Measurements from ENCODE around the gene HTR4.

The HTR4 gene

DNA sequence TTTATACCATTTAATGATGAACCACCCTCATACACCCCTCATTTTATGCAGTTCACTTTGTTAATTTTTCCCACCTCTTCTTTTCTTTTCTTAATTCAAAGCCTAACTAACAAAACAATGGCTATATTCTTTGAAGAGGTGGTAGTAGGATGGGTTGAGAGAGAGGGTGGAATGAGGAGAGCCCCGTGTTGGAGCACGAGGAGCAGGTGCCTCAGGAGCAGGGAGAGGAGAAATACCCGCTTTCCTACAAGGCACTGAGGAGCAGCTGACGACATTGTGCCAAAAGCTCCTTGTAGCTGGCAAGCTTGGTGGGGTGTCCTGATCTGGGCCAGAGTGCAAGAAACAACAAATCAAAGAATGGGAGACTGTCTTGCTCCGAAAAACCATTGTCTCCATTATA, 129.6 kb downstream of the HTR4 start:
- DNase-seq = no peak

DNA sequence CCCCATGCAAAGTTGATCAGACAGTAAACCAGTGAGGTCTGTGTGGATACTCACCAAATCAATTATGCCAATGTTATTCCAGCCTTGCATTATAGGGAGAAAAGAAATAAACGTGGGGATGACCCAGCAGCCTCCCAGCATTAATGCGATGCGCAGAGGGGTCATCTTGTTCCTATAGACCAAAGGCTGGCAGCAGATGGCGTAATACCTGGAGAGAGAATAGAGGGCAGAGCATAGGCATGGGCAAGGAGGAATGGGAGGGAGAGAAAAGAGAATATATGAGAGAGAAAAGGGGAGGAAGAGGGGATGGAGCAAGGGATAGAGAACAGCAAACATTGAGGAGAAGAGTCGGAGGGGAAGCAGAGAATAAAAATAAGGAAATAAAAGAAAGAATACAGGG, 131.2 kb downstream of the HTR4 start:
- no peak for DNase-seq

- DNase-seq = no peak
Observed at GRCh38 chr5:148515460-148515859, 138.9 kb downstream of the HTR4 start.

DNA sequence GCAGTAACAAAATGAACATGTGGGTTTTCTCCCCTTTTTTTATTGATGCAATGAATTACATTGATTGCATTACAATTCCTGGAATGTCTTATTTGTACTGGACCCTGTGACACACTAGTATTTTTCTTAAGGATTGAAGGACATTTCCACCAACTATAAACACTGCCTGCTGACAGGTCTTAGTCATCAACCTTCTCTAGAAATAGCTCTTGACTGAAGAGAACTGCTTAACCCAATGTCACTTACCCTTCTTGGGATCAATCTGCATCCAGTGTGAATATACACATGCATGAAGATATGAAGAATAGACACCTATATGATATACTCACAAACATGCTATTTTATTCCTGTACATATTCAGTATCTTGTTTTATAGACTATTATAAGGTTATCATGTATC, 140.0 kb downstream of the HTR4 start:
- no peak for DNase-seq

DNA sequence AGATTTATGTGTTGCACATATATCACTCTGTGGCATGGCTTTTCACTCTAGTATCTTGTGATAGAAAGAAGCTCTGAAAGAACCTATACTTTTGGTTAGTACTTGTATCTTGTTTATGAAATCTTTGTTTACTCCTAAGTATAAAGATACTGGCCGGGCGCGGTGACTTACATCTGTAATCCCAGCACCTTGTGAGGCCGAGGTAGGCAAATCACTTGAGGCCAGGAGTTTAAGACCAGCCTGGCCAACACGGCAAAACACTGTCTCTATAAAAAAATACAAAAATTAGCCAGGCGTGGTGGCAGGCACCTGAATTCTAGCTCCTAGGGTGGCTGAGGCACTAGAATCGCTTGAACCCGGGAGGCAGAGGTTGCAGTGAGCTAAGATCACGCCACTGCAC, 141.8 kb downstream of the HTR4 start:
- DNase-seq = no peak

- no peak for DNase-seq
Observed at GRCh38 chr5:148511810-148512347, 142.4 kb downstream of the HTR4 start.

- no peak for DNase-seq
Observed at GRCh38 chr5:148509893-148510292, 144.4 kb downstream of the HTR4 start.

- DNase-seq = no peak
Observed at GRCh38 chr5:148507648-148508047, 146.7 kb downstream of the HTR4 start.

DNA sequence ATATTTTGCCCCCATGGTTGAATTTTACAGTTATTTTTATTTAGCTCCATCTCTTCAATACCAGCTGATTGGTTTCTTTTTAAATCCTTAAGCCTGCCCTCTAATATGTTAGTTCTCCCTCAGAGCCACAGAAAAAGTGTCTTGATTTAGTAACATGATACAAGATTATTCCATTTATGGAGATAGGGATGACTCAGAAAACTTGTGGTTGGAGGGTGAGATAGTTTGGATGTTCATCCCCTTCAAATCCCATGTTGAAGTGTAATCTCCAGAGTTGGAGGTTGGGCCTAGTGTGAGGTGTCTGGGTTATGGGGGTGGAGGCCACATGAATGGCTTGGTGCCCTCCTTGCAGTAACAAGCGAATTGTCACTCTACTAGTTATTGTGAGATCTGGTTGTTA, 154.9 kb downstream of the HTR4 start:
- no peak for DNase-seq

- no peak for DNase-seq
Observed at GRCh38 chr5:148497757-148498156, 156.6 kb downstream of the HTR4 start.

- DNase-seq = no peak
Observed at GRCh38 chr5:148492351-148492750, 162.0 kb downstream of the HTR4 start.

DNA sequence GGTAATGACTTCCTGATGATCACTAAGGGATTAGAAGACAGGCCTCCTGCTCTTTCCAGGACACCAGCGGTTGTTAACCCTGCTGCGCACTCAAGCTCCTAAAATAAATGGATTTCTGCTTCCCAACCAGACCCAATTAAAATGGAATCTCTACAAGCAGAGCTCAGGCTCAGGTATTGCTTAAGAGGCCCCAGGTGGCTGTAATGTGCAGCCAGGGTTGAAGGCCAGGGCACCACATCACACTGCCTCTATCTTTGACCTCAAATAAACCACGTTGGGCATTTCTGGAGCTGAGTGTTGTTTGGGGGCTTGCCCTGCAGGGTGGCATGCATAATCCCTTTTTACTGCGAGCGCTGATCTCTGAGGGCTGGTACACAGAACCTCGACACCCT, 162.5 kb downstream of the HTR4 start:
- DNase-seq = no peak

GRCh38 chr5:148491015-148491792, 163.1 kb downstream of the HTR4 start:
- DNase-seq = no peak

- no peak for DNase-seq
Observed at GRCh38 chr5:148488757-148489156, 165.6 kb downstream of the HTR4 start.

GRCh38 chr5:148486456-148486855, 167.9 kb downstream of the HTR4 start:
- no peak for DNase-seq

DNA sequence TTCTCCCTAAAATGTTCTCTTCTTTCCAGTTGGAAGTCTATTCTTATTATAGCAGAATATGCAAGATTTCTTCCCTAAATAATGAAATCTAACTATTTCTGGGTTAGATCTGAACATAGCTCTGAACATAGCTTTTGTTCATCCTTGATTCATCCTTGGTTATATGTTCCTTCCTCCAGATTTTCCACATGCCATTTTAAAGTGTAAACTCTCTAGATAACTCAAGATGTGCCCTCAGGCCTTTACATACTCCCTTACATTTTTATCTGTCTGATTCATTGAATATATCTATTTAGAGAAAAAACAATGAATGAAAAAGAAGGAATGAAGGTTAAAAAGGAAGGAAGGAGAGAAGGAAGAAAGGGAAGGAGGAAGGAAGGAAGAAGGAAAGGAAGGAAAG, 169.7 kb downstream of the HTR4 start:
- no peak for DNase-seq

- no peak for DNase-seq
Observed at GRCh38 chr5:148483750-148484149, 170.6 kb downstream of the HTR4 start.

- no peak for DNase-seq
Observed at GRCh38 chr5:148482697-148483462, 171.4 kb downstream of the HTR4 start.

DNA sequence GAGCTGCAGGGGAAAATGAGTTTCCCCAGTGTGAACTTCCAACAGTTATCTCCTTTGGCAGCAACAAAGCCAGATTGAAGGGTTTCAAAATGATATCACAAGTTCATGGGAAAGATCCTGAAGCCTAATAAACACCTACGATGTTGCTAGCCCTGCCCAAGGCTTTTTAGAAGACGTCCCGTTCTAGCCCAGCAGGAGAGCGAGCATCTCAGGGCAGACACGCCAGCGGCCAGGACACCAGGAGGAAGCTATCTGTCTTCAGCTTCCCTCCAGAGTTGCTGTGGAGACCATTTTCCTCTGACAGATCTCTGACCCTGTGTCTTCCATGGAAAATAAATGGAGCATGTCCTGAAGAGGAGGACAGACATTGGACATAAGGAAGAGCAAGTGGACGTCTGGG, 172.1 kb downstream of the HTR4 start:
- no peak for DNase-seq

DNA sequence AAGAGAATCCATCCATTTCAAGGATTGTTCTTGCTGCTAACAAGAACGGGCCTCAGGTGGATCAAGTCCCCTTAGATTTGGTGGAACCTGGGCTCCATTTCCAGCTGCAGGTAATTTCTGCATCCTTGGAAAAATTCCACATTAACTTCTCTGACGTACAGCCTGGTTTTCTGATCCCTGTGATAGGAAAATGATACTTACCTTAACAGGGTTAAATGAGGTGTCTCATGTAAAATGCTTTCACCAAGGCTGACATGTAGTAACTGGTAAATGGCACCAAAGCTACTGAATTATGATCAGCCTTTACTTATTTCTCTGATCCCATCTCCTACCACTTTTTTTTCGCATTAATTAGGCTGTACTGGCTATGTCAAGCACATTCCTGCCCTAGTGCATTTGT, 176.9 kb downstream of the HTR4 start:
- no peak for DNase-seq

DNA sequence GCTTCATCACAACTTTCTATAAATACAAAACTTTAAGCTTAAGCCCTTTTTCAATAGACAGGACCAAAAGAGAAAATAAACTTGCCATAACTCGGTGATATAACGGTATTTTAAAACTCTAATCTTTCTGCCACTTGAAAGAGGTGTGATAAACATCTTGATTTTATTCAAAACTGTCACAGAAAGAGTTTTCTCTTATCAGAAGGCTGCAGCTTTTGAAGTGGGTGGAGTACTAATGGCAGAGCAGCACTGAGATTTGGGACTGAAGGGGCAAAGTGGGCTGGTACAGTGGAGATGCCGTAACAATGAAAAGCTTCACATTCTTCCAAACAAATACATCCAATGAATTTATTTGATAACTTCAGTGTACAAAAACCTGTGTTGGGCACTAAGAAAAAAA, 178.0 kb downstream of the HTR4 start:
- DNase-seq = no peak

GRCh38 chr5:148474025-148474511, 180.3 kb downstream of the HTR4 start:
- DNase-seq = no peak

DNA sequence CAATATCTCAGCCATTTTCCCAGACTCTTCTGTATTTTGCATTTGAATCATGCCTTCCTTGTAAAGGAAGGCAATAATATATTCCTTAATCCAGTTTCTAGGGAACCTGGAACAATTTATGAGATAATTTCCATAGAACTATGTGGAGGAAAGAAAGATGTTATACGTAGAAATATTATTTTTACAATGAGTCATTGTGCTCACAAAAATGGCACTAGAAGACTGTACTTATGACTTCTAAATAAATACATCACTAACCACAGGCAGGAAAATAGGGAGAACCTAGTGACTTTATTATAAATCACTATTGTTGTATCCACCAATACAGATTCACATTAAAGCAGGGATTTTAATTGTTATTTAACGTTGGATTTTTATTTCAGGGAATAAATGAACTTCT, 182.9 kb downstream of the HTR4 start:
- no peak for DNase-seq

- no peak for DNase-seq
Observed at GRCh38 chr5:148469501-148469935, 184.8 kb downstream of the HTR4 start.

All from NCI-H748 treated with DMSO at 0.1 percent for 48 hours (cell line).